IPS-18c (cell line): ENCODE measurements around the gene FAM50A.
A peak's percentile ranks its signal among the peaks of the same experiment; 100 is the strongest.

ENCODE experiments used
- H3K4me3 ChIP-seq: 2 replicates; pipeline ENCODE4 v1.7.0; 2013; ENCODE audit warnings: low read depth, mild to moderate bottlenecking, low read length, moderate library complexity; ENCODE audit not compliant: insufficient read depth
- H3K9me3 ChIP-seq: one replicate; pipeline ENCODE4 v1.6.1; 2013; ENCODE audit warnings: mild to moderate bottlenecking, low read length, moderate library complexity; ENCODE audit not compliant: control insufficient read depth, insufficient read depth

The FAM50A gene

DNA sequence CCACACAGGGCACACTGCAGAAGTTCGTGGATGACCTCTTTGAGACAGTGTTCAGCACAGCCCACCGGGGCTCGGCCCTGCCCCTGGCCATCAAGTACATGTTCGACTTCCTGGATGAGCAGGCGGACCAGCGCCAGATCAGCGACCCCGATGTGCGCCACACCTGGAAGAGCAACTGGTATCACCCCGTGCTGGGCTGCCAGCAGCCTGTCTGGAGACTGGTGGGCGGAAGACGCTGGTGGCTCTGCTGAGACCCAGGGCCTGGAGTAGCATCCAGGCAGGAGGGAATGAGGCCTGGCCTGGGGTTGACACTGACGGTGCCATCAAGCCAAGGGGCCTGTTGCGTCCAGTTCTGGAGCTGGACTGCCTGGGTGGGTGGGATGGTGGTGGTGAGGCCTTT lies 26.5 kb downstream of the FAM50A start:
- H3K9me3 ChIP-seq, result peaks cover 19% of the 10 kb centered on the region
- no peak overlapping the region for H3K4me3 ChIP-seq

DNA sequence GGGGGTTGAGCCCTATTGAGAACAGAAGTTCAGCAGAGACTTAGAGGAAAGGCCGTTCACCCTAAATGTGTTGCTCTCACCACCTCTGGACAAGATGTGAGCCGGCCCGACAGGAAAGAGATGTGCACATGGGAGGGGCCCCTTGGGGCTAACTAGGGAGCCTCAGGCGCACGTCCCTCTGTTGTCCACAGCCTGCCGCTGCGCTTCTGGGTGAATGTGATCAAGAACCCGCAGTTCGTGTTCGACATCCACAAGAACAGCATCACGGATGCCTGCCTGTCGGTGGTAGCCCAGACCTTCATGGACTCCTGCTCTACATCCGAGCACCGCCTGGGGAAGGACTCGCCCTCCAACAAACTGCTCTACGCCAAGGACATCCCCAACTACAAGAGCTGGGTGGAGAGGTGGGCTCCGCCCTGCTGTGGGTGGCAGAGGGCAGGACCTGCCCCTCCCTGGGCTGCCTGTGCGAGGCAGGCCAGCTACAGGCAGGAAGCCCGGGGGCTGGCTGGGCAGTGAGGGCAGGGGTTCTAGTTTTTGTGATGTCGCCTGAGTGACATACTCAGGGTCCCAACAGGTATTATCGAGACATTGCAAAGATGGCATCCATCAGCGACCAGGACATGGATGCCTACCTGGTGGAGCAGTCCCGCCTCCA lies 27.1 kb downstream of the FAM50A start:
- H3K9me3 ChIP-seq, result peaks cover 16% of the 10 kb centered on the region
- no peak overlapping the region for H3K4me3 ChIP-seq

DNA sequence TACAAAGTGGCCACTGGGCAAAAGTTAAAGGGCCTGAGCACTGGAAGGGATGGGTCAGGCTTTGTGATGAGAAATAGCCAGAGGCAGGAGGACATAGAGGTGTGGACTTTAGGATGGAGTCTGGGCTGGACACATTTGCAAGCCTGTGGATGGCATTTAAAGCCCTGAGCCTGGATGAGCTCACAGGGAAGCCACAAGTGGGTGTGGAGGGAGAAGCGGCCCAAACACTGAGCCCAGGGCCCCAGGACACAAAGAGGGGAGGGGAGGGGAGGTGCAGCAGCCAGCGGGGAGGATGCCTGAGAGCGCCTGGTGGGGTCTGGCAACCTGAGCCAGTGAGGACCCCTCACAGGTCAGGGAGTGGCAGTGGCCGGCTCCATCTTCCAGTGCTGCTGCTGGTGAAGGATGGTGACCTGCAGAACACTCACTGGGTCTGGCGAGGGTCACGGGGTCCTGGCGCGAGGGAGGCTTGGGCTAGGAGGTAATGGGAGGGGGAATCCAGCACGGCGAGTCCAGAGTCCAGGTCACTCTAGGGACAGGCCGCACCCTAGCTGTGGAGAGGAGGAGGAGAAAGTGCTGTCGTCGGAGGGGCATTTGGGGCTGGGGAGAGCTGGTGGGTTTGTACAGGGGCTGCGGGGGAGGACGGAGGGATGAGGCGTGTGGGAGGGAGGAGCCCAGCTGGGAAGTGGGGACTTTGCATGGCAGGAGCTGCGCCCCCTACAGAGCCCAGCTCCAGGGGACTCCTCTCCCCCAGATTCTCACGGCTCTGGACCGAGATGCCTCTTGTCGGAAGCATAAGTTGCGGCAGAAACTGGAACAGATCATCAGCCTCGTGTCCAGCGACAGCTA lies 28.1 kb downstream of the FAM50A start:
- Histone ChIP-seq H3K9me3 (peaks cover 15% of the 10 kb centered on the region), H3K4me3 (no peak overlapping the region)

DNA sequence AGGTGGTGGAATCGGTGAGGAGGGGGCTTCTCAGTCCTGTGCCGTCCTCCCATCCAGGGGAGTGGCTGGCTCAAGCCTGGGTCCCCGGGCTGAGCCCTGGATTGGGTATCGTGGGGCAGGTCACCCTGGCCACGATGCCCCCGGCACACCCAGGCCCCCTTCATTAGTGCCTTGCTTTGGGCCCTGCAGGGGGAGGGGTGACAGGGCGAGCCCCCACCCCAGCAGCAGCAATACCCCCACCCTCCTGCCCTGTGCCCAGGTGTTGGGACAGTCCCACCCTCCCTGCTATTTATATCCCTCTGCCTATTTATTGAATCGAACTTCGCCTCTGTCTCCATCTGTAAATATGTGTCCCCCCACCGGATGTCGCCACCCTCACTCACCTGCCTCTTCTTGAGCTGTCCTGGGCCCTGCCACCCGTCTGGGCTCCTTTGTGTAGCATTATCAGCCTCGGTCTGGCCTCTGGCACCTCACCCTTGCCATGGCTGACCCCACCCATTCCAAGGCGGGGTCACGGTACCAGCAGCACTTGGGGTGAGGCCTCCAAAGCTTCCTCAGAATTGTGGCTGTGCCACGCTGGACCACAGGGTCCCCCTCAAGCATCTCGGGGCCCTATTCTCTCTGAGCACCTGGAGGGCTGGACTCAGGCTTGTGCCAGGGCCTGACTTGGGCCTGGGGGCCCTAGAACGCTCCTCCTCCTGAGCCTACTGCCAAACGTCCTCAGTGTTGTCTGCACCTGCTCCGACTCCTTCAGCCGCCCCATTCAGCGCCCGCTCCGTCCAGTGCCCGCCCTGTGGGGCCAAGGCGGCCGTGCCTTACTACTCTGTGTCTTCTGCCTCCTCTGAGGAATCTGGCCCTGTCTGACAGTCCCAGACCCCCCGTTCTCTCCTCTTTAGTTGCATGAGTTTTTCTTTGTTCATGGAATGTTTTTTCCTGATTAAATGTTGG lies 29.0 kb downstream of the FAM50A start:
- Histone ChIP-seq H3K4me3 (no peak overlapping the region), H3K9me3 (peaks cover 13% of the 10 kb centered on the region)

DNA sequence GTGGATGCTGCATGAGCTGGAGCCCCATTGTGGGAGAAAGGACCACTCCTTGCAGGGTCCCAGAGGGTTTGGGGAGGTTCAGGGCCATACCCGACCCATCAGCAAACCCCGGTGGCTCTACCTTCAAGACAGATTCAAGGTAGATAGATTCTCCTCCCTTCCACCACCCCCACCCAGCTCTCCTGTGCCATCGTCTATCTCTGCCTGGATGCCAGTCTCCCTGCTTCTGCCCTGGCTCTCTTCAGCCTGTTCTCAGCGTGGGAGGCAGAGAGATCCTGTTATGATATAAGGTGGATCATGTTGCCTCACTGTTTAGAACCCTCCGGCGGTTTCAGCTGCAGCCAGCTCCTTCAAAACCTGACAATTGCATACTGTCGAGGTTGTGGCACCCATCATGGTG lies 29.7 kb downstream of the FAM50A start:
- H3K9me3 ChIP-seq, result peaks cover 12% of the 10 kb centered on the region
- no peak overlapping the region for H3K4me3 ChIP-seq

DNA sequence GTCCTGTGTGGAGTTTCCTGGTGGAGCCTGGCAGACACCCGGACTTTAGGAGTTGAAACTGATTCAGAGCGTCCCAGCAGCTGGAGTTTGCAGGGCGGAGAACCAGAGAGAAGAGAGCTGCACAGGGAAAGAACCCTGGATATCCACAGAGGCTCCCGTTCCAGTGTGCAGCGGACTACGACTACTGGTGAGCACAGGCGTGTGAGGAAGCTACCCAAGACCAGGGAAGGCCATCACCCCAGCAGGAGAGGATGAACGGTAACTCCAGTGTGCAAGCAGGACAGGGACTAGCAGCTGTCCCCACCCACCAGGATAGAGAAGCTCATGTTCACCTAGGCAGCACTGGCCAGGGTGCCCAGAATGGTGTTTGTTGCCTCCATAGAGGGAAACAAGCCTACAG lies 32.9 kb downstream of the FAM50A start:
- Histone ChIP-seq H3K4me3 (no peak overlapping the region), H3K9me3 (peaks cover 15% of the 10 kb centered on the region)

DNA sequence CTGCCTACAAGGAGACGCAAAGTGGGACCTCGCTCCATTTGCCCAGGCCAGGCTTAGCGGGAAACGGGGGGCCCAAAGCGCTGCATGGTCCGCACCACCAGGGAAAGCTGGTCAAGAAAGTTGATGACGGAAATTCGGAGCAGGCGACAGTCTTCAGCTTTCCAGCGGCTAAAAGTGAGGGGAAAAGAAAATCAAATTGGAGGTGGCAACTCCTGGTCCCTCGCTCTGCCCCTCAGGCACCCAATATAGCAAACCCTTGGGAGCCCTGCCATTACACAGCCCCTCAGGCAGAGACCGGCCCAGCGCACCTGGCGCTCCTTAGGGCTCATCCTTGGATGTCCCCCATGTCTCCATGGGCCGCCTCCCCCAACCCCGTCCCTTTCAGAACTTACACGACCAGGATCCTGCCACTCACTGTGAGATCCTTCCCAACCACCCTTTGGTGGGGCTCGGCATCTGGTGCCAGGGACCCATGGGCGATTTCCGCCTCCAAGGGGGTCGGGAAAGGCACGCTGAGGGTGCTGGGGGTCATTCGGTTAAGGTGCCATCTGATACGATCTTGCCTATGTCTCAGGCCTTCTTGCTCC lies 34.0 kb downstream of the FAM50A start:
- peaks cover 15% of the 10 kb centered on the region for H3K9me3 ChIP-seq
- H3K4me3 ChIP-seq, result peak overlapping the region; percentile 49

DNA sequence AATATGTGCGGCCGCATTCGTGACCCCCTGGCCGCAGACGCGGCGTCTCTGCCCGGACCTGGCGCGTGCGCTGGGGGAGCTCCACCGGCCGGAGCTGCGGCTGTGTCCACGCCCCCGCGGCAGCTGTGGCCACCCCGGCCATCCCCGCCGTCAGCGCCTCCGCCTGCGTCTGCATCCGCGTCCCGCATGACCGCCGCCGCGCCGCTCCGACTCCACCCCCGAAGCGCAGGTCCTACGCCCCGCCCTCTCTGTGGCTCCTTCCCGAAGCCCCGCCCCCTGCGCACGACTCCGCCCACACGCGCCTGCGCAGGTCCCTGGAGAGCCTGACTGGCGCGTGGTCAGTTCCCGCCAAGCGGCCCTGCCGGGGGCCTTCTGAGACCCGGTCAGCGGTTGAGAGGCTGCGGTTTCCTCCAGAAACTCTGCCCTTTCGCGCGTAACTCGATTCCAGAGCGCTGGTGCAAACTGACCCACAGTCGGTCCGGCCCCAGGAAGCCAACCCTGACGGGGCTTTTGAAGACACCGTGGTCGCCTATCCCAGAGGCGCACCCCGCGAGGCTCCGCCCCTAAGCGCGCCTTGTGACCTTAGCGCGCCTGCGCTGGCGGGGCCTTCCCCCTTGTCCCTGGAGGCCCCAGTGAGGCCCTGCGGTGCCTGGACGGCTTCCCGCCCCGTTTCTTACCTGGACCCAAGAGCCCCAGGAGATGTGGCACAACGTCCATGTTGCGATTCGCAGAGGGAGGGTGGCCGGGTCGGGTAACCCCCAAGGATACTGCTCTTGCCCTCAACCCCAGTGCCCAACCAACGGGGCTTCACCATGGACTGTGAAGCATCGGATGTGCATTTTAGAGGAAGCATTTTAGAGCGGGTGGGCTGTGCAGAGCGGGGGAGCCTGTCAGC lies 35.0 kb downstream of the FAM50A start, which contains the start of gene LAGE3:
Gene LAGE3, minus strand, starts transcription at position 554 of the 895 bp plus-strand sequence. Its CDS starts 366 bp downstream, at position 188.
- peak within 1 kb of the TSS; percentile 49 for H3K4me3 ChIP-seq
- H3K9me3 ChIP-seq, result peaks cover 9% of the 10 kb centered on the region

DNA sequence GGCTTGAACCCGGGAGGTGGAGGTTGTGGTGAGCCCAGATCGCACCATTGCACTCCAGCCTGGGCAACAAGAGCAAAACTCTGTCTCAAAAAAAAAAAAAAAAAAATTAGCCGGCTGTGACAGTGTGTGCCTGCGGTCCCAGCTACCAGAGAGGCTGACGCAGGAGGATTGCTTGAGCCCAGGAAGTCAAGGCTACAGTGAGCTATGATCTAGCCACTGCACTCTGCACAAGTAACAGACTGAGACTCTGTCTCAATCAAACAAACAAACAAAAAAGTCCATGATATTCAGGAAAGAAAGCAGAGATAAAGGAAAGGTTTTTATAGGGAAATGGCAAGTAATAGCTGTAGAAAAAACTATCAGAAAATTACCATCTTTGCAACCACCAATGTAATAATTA lies 37.3 kb downstream of the FAM50A start:
- Histone ChIP-seq H3K9me3 (peaks cover 13% of the 10 kb centered on the region), H3K4me3 (no peak overlapping the region)

DNA sequence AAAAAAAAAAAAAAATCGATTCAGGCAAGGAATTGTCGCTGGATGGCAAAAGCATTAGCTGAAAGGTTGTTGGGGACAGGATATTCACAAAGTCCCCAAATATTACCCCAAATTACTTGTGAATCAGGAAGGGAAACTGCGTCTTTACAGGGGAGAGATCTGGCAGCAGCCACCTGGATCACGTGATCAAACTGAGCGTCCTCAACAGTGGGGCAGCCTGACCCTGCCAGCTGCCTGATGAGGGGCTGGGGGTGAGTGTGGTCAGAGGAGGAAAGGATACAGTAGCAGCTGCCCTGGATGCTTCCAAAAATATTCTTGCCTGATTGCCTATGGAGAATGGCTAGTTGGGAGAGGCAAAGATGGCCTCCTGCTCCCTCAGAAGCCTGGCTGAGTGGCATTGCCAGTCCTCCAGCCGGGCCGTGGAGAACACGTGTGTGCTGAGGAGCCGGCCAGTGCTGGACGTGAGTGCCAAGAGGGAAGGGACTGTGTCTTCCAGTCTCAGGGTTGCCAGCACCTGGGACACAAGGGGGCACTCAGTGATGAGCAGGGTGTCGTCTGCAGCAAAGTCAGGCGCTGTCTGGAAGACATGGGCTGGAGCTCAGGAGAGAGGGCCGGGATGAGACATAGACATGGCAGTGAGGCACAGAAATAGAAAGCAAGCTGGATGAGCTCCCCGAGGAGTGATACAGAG lies 38.1 kb downstream of the FAM50A start:
- Histone ChIP-seq H3K4me3 (no peak overlapping the region), H3K9me3 (peaks cover 14% of the 10 kb centered on the region)

DNA sequence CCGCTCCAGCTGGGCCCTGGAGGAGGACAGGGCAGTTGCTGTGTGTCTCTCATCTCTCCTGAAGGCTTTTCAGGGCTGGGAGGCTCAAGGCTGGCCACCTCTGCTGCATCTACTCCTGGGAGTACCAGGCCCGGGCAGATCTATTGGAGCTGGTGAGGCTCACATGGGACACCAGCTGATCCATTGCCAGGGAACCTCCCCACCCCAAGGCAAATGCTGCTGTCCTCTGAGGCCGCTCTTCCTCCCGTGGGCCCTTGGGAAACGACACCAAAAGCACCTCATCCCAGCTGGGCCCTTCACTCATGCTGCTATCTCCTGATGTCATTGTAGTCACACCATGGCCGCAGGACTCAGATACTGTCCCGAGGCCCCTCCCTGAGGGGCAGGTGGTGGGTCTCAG lies 38.8 kb downstream of the FAM50A start:
- Histone ChIP-seq H3K9me3 (peaks cover 16% of the 10 kb centered on the region), H3K4me3 (no peak overlapping the region)

DNA sequence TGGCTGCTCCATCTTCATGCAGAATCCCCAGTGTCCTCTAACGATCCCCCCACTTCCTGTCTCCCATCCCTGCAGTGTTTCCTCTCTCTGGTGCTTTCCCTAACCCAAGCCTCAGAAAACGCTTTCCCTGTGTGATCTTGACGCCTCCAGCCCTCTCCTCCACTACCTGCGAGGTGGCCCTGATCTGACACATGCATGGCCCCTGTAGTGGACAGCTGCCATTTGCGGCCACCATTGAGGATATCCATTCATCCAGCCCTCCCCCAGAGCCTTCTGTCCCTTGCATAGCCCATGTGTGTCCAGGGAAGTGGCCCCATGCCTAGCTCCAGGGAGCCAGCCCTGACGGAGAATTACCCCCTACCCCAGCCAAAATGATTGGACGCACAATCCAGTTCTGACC lies 39.4 kb downstream of the FAM50A start:
- Histone ChIP-seq H3K9me3 (peaks cover 18% of the 10 kb centered on the region), H3K4me3 (no peak overlapping the region)

DNA sequence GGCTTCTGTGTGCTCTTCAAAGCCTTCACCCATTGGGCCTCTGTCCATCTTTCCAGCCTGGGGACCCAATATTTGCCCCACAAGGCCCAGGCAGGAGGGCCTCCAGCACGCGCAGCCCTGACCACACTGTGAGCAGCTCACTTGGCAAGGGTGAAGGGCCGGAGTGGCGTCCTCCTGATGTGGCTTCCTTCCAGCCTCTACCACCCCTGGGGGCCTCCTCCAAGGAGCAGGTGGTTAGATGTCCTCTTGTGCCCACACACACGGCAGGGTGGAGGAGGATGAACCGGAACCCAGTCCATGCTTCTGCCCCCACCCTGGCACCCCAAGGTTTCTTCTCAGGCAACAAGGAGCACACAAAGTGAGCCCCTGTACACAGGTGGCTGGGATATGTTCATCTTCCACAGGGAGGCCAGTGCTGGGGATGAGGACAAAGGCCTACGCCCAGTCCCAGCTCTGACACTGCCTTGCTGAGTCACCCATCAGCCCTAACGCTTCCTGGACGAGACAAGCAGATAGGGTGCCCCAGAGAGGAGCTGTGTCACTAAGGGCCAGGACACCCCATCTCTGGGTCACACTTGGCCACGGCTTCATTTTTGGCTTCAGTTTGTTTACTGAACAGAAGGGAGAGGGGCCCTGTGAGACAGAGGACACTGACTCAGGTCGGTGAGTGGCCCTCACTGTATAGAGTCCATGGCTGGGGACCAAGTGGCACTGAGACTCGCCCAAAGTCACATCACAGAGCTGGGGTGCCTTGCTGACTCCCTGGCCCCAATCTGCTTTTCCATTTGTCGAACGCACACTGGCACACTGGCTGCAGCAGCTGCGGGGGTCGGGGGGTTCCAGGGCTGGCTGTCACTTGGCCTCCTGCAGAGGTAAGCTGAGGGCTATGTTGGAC lies 40.6 kb downstream of the FAM50A start:
- Histone ChIP-seq H3K9me3 (peaks cover 16% of the 10 kb centered on the region), H3K4me3 (no peak overlapping the region; the same call in 1 of the 2 replicates)

DNA sequence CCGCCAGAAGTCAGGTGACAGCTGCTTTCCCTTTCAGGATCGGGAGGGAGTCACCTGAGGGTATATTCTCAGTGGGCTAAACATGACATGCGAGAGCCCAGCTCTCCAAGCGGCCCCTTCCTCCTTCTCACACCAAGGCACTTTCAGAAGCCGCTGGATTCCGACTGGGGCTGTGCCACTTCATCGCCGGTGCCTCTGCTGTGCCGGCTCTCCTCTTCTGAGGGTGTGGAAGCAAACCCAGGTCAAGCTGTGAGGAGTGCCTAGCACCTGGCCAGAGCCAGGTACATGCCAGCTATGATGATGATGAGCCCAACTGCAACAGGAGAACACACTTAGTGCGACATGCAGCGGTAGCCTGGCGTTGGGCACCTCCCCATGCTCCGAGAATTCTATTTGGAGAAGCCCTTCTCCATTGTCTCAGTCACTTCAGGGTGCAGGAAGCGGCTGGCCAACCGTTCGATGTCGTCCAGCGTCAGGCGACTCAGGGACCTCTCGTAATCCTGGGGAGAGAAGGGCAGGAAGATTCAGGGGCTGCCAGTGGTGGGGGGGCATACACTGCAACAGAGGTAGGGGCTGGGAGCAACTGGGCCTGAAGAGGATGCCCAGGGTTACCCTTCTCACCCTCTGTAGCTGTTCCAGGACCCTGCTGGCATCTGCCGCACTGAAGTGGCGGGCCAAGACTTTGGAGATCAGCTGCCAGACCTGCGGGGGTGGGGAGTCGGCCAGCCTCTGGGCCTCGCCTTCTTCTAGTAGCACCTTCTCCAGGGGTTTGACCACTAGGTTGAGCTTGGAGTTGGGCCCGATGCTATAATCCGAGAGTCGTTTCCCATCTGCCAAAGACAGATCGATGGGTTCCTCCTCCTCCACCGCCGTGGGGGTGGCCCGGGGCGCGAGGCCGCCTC lies 41.5 kb downstream of the FAM50A start:
- H3K9me3 ChIP-seq, result peaks cover 16% of the 10 kb centered on the region
- peak overlapping the region; percentile 44 for H3K4me3 ChIP-seq
